ENCODE data around the gene DRG2.

DNA sequence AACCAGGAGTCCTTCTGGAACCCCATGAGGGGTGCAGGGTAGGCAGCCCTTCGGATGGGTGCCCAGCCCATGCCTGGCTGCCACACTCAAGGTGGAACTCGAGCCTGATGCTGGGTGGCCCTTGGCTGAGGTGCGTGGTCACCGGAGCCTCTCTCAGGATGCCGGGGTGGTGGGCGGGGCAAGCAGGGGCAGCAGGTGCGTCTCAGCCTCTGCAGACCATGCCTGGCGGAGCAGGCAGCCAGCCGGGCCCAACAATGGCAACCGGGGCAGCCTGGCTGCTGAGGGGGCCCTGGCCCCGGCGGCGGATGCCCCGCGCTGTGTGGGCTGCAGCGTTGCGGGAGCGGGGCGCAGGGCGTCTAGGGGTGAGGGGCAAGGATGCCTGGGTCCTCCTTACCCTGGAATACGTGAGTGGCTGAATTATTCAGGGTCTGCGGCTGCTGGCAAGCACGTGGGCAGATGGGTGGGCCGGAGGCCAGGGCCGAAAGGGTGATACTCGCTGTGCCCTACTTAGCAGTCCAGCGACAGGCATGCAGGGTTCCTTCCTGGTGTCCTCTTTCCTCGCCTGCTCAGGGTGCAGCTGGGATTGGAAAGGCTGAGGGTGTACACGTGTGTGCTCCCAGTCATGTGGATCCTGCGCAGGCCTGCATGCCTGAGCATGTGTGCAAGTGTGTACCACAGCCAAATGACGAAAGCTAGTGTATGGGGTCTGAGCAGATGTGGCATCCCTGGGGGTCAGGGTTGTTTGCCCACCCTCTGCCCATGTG, 35.4 kb downstream of the DRG2 start:
- TF ChIP-seq, protein P1, sequence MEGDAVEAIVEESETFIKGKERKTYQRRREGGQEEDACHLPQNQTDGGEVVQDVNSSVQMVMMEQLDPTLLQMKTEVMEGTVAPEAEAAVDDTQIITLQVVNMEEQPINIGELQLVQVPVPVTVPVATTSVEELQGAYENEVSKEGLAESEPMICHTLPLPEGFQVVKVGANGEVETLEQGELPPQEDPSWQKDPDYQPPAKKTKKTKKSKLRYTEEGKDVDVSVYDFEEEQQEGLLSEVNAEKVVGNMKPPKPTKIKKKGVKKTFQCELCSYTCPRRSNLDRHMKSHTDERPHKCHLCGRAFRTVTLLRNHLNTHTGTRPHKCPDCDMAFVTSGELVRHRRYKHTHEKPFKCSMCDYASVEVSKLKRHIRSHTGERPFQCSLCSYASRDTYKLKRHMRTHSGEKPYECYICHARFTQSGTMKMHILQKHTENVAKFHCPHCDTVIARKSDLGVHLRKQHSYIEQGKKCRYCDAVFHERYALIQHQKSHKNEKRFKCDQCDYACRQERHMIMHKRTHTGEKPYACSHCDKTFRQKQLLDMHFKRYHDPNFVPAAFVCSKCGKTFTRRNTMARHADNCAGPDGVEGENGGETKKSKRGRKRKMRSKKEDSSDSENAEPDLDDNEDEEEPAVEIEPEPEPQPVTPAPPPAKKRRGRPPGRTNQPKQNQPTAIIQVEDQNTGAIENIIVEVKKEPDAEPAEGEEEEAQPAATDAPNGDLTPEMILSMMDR (IDR thresholded peaks at IDR 0.05), result no peak
- no peak for TF ChIP-seq POLR2A (IDR thresholded peaks at IDR 0.05)

All from body of pancreas (tissue), 4 donors.